GM23338 (cell line): ENCODE results near the gene CCL14. TPM values are rescaled to one million over a fixed set of nuclear protein-coding genes. Genes with fewer than 3 reads are reported as not detected.

Experiments
- ATAC-seq: fragments of 200-7000 bp; cut with Tn5 transposase; 3 replicates; pipeline ENCODE4 v1.9.1; 2020
- DNase-seq: peaks from one replicate; pipeline ENCODE4 v3.0.0-alpha.2; 2015; ENCODE audit warnings: low spot score
- H2AFZ ChIP-seq: fragments of 200-600 bp; sonication (generic); 2 replicates; pipeline ENCODE4 v1.8.0; 2016; ENCODE audit warnings: antibody characterized with exemption, mild to moderate bottlenecking, moderate library complexity
- H3F3A ChIP-seq: fragments of 200-600 bp; sonication (generic); replicated peaks from 2 replicates; pipeline ENCODE4 v1.8.0; 2017; ENCODE audit warnings: antibody characterized with exemption, mixed run types, low read depth
- H3K27ac ChIP-seq: fragments of 200-600 bp; sonication (generic); 2 replicates; pipeline ENCODE4 v1.6.1; 2016; ENCODE audit warnings: low read depth
- H3K27me3 ChIP-seq: fragments of 200-600 bp; sonication (generic); 2 replicates; pipeline ENCODE4 v1.8.0; 2016; ENCODE audit warnings: mild to moderate bottlenecking, mixed run types, moderate library complexity; ENCODE audit not compliant: insufficient read depth
- H3K36me3 ChIP-seq: fragments of 200-600 bp; sonication (generic); 2 replicates; pipeline ENCODE4 v1.8.0; 2016; ENCODE audit warnings: mild to moderate bottlenecking; ENCODE audit not compliant: insufficient read depth
- H3K4me1 ChIP-seq: fragments of 200-600 bp; sonication (generic); 2 replicates; pipeline ENCODE4 v1.8.0; 2016; ENCODE audit warnings: mild to moderate bottlenecking, moderate library complexity; ENCODE audit not compliant: insufficient read depth
- H3K4me2 ChIP-seq: fragments of 200-600 bp; sonication (generic); 2 replicates; pipeline ENCODE4 v1.7.1; 2017; ENCODE audit warnings: mixed run types
- H3K4me3 ChIP-seq: fragments of 200-600 bp; sonication (generic); 2 replicates; pipeline ENCODE4 v1.6.1; 2016; ENCODE audit warnings: mixed run types
- H3K79me2 ChIP-seq: fragments of 200-600 bp; sonication (generic); replicated peaks from 2 replicates; pipeline ENCODE4 v1.8.0; 2017; ENCODE audit warnings: mild to moderate bottlenecking; ENCODE audit not compliant: insufficient read depth
- H3K9me2 ChIP-seq: fragments of 200-600 bp; sonication (generic); 2 replicates; pipeline ENCODE4 v1.8.0; 2017; ENCODE audit not compliant: insufficient read depth
- H4K20me1 ChIP-seq: fragments of 200-600 bp; sonication (generic); replicated peaks from 2 replicates; pipeline ENCODE4 v1.8.0; 2017; ENCODE audit warnings: mild to moderate bottlenecking; ENCODE audit not compliant: insufficient read depth
- H3K27ac Mint-ChIP-seq: 2 replicates; pipeline ENCODE4 v1.8.0; 2020; ENCODE audit warnings: inconsistent platforms, mild to moderate bottlenecking, moderate library complexity, mixed read lengths
- H3K27me3 Mint-ChIP-seq: 3 replicates; pipeline ENCODE4 v1.8.0; 2022; ENCODE audit warnings: low read depth, mild to moderate bottlenecking, moderate library complexity, mixed read lengths, inconsistent platforms; ENCODE audit not compliant: insufficient read depth, poor library complexity
- H3K36me3 Mint-ChIP-seq: 3 replicates; pipeline ENCODE4 v1.8.0; 2021; ENCODE audit warnings: low read depth, mild to moderate bottlenecking, inconsistent platforms, moderate library complexity, mixed read lengths
- H3K4me1 Mint-ChIP-seq: 3 replicates; pipeline ENCODE4 v1.8.0; 2020; ENCODE audit warnings: mild to moderate bottlenecking, inconsistent platforms, mixed read lengths
- H3K4me3 Mint-ChIP-seq: 3 replicates; pipeline ENCODE4 v1.8.0; 2021; ENCODE audit warnings: moderate library complexity, mild to moderate bottlenecking, inconsistent platforms, mixed read lengths
- H3K9me3 Mint-ChIP-seq: 3 replicates; pipeline ENCODE4 v1.8.0; 2020; ENCODE audit warnings: moderate library complexity, mild to moderate bottlenecking, inconsistent platforms, mixed read lengths
- CREB1 ChIP-seq: fragments of 250-450 bp; sonication (Bioruptor Pico); IDR thresholded peaks from 2 replicates; pipeline ENCODE4 v1.5.0; 2020; ENCODE audit warnings: low read depth, mild to moderate bottlenecking, moderate library complexity
- EZH2 ChIP-seq: fragments of 200-600 bp; sonication (generic); IDR thresholded peaks from one replicate; pipeline ENCODE4 v1.8.0; 2017; ENCODE audit warnings: antibody characterized with exemption, mild to moderate bottlenecking, low read depth; ENCODE audit not compliant: unreplicated experiment
- EZH2phosphoT487 ChIP-seq: fragments of 200-600 bp; sonication (generic); IDR thresholded peaks from one replicate; pipeline ENCODE4 v1.8.1; 2018; ENCODE audit warnings: antibody characterized with exemption; ENCODE audit not compliant: unreplicated experiment
- JUNB ChIP-seq: IDR thresholded peaks from one replicate; pipeline ENCODE4 v1.6.1; 2016; ENCODE audit warnings: antibody characterized with exemption; ENCODE audit not compliant: unreplicated experiment
- NANOG ChIP-seq: IDR thresholded peaks from 2 replicates; pipeline ENCODE4 v1.6.1; 2016; ENCODE audit warnings: antibody characterized with exemption, borderline replicate concordance
- POLR2AphosphoS5 ChIP-seq: IDR thresholded peaks from 2 replicates; pipeline ENCODE4 v1.6.1; 2016; ENCODE audit warnings: antibody characterized with exemption, low read depth
- STAT1 ChIP-seq: IDR thresholded peaks from one replicate; pipeline ENCODE4 v1.6.1; 2016; ENCODE audit warnings: antibody characterized with exemption; ENCODE audit not compliant: unreplicated experiment
- ZNF114 ChIP-seq: fragments of 250-450 bp; sonication (Bioruptor Pico); IDR thresholded peaks from 2 replicates; pipeline ENCODE4 v1.5.0; 2020; ENCODE audit warnings: mild to moderate bottlenecking, moderate library complexity
- ZNF331 ChIP-seq: fragments of 250-450 bp; sonication (Bioruptor Pico); IDR thresholded peaks from 2 replicates; pipeline ENCODE4 v1.5.0; 2020; ENCODE audit warnings: low read depth, mild to moderate bottlenecking, moderate library complexity
- polyA plus RNA-seq: library from polyadenylated mRNA; unstranded; fragments of >200 nt; fragmentation: Nextera tagmentation; extraction: Ambion mirVana; gene quantifications from 2 replicates; pipeline ENCODE4 v1.2.1, GENCODE V29; 2016
- total RNA-seq: library from RNA; depleted of rRNA; stranded (reverse); fragments of >200 nt; shearing (Covaris generic); gene quantifications from 2 replicates; pipeline ENCODE4 v1.2.3, GENCODE V29; 2014
- TF ChIP-seq, protein P1 (sequence below): fragments of 250-450 bp; sonication (Bioruptor Pico); IDR thresholded peaks from 2 replicates; pipeline ENCODE4 v1.5.0; 2020; ENCODE audit warnings: mild to moderate bottlenecking, moderate library complexity
- TF ChIP-seq, protein P2 (sequence below): IDR thresholded peaks from 2 replicates; pipeline ENCODE4 v1.6.1; 2016; ENCODE audit warnings: antibody characterized with exemption
- TF ChIP-seq, protein P3 (sequence below), 2 experiments: fragments of 200-600 bp in 1 of 2; sonication (generic) in 1 of 2; conservative IDR thresholded peaks; 2 replicates each; pipeline versions ENCODE4 v1.5.1 to v1.6.1; 2016 to 2017; ENCODE audit warnings: antibody characterized with exemption in 2 of 2, low read depth in 2 of 2, mild to moderate bottlenecking in 2 of 2, moderate library complexity in 1 of 2

CCL14 gene
- total and polyA plus RNA-seq, 2 experiments from 2014 or later: not detected

DNA sequence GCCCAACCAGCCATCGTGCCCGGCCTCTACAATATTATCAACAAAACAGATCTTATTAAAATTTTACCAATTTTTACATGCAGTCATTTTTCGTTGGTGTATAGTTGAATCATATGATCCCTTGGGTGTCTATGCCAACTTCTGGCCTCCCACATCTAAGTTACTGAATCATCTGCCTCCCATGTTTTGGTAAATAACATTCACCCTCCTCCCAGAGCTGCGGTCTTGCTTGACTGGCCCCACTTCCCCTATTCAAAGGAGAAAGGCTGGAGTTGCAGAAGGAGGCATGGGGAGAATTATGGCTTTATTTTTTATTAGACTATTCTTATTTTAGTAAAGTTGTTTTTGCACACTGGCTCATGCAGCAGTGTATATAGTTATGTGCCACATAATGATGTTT lies 49.7 kb upstream of the CCL14 start (continued):
- TF ChIP-seq, protein P1, sequence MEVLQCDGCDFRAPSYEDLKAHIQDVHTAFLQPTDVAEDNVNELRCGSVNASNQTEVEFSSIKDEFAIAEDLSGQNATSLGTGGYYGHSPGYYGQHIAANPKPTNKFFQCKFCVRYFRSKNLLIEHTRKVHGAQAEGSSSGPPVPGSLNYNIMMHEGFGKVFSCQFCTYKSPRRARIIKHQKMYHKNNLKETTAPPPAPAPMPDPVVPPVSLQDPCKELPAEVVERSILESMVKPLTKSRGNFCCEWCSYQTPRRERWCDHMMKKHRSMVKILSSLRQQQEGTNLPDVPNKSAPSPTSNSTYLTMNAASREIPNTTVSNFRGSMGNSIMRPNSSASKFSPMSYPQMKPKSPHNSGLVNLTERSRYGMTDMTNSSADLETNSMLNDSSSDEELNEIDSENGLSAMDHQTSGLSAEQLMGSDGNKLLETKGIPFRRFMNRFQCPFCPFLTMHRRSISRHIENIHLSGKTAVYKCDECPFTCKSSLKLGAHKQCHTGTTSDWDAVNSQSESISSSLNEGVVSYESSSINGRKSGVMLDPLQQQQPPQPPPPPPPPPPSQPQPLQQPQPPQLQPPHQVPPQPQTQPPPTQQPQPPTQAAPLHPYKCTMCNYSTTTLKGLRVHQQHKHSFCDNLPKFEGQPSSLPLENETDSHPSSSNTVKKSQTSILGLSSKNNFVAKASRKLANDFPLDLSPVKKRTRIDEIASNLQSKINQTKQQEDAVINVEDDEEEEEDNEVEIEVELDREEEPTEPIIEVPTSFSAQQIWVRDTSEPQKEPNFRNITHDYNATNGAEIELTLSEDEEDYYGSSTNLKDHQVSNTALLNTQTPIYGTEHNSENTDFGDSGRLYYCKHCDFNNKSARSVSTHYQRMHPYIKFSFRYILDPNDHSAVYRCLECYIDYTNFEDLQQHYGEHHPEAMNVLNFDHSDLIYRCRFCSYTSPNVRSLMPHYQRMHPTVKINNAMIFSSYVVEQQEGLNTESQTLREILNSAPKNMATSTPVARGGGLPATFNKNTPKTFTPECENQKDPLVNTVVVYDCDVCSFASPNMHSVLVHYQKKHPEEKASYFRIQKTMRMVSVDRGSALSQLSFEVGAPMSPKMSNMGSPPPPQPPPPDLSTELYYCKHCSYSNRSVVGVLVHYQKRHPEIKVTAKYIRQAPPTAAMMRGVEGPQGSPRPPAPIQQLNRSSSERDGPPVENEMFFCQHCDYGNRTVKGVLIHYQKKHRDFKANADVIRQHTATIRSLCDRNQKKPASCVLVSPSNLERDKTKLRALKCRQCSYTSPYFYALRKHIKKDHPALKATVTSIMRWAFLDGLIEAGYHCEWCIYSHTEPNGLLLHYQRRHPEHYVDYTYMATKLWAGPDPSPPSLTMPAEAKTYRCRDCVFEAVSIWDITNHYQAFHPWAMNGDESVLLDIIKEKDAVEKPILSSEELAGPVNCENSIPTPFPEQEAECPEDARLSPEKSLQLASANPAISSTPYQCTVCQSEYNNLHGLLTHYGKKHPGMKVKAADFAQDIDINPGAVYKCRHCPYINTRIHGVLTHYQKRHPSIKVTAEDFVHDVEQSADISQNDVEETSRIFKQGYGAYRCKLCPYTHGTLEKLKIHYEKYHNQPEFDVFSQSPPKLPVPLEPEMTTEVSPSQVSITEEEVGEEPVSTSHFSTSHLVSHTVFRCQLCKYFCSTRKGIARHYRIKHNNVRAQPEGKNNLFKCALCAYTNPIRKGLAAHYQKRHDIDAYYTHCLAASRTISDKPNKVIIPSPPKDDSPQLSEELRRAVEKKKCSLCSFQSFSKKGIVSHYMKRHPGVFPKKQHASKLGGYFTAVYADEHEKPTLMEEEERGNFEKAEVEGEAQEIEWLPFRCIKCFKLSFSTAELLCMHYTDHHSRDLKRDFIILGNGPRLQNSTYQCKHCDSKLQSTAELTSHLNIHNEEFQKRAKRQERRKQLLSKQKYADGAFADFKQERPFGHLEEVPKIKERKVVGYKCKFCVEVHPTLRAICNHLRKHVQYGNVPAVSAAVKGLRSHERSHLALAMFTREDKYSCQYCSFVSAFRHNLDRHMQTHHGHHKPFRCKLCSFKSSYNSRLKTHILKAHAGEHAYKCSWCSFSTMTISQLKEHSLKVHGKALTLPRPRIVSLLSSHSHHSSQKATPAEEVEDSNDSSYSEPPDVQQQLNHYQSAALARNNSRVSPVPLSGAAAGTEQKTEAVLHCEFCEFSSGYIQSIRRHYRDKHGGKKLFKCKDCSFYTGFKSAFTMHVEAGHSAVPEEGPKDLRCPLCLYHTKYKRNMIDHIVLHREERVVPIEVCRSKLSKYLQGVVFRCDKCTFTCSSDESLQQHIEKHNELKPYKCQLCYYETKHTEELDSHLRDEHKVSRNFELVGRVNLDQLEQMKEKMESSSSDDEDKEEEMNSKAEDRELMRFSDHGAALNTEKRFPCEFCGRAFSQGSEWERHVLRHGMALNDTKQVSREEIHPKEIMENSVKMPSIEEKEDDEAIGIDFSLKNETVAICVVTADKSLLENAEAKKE: no peak
- TF ChIP-seq EZH2 (no peak), NANOG (no peak), JUNB (no peak)

DNA sequence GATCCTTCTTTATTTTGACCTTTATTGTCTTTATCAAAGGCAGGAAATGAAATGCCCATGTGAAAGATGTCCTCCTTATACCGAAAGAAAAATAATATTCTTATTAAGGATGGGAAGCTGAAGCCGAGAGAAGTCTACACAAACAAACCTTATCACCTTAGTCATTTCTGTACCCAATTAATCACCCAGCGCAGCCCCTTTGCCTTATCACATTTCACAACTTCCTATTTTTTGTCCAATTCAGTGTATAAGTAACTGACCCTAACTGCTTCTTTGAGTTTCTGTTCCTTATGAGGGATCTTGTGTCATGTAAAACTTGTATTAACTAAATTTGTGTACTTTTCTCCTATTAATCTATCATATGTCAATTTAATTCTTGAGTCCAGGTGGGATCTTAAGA lies 47.6 kb upstream of the CCL14 start:
- Histone ChIP-seq H2AFZ (no peak overlapping the region), H3K4me1 (peaks cover 9% of the 10 kb centered on the region; the same call in 1 of the 2 replicates), H3K4me3 (no peak overlapping the region), H3K27ac (no peak overlapping the region), H3K4me2 (no peak overlapping the region), H4K20me1 (no peaks in the 10 kb centered on the region), H3K9me2 (peaks cover 4% of the 10 kb centered on the region; the same call in 1 of the 2 replicates), H3F3A (no peaks in the 10 kb centered on the region), H3K36me3 (no peaks in the 10 kb centered on the region), H3K79me2 (no peaks in the 10 kb centered on the region), H3K27me3 (no peaks in the 10 kb centered on the region)
- Mint-ChIP-seq H3K4me1 (peaks cover 6% of the 10 kb centered on the region), H3K36me3 (no peaks in the 10 kb centered on the region), H3K4me3 (no peak overlapping the region), H3K27ac (no peak overlapping the region), H3K27me3 (peaks cover 4% of the 10 kb centered on the region), H3K9me3 (no peaks in the 10 kb centered on the region)
- ATAC-seq (no peak), DNase-seq (no peak)
- TF ChIP-seq ZNF331 (no peak), EZH2 (no peak), POLR2AphosphoS5 (no peak), ZNF114 (no peak), EZH2phosphoT487 (no peak), CREB1 (CRISPR knock-in tag) (no peak), STAT1 (no peak), NANOG (no peak), JUNB (no peak)
- TF ChIP-seq, protein P2, sequence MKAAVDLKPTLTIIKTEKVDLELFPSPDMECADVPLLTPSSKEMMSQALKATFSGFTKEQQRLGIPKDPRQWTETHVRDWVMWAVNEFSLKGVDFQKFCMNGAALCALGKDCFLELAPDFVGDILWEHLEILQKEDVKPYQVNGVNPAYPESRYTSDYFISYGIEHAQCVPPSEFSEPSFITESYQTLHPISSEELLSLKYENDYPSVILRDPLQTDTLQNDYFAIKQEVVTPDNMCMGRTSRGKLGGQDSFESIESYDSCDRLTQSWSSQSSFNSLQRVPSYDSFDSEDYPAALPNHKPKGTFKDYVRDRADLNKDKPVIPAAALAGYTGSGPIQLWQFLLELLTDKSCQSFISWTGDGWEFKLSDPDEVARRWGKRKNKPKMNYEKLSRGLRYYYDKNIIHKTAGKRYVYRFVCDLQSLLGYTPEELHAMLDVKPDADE: no peak
- TF ChIP-seq, protein P3, sequence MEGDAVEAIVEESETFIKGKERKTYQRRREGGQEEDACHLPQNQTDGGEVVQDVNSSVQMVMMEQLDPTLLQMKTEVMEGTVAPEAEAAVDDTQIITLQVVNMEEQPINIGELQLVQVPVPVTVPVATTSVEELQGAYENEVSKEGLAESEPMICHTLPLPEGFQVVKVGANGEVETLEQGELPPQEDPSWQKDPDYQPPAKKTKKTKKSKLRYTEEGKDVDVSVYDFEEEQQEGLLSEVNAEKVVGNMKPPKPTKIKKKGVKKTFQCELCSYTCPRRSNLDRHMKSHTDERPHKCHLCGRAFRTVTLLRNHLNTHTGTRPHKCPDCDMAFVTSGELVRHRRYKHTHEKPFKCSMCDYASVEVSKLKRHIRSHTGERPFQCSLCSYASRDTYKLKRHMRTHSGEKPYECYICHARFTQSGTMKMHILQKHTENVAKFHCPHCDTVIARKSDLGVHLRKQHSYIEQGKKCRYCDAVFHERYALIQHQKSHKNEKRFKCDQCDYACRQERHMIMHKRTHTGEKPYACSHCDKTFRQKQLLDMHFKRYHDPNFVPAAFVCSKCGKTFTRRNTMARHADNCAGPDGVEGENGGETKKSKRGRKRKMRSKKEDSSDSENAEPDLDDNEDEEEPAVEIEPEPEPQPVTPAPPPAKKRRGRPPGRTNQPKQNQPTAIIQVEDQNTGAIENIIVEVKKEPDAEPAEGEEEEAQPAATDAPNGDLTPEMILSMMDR (conservative IDR thresholded peaks at IDR 0.05; ENCODE audit: low read depth in 2 of 2): no peak
